Activated CD4-positive, alpha-beta T cell treated with anti-CD3 and anti-CD28 coated beads, Interleukin-2, amount 50 U/mL, for 4 hours (primary cell): ENCODE results near the gene ZNF91.
A peak's percentile ranks its signal among the peaks of the same experiment; 100 is the strongest.
"Not testable (repeated sequence)": the region's sequence is repeated elsewhere in the genome, so short reads cannot be mapped to it uniquely, and the experiment has no call there.

Experiments
- DNase-seq, 2 experiments: peaks; one replicate each; pipeline ENCODE4 v3.0.0-alpha.2; 2020

The ZNF91 gene

DNA sequence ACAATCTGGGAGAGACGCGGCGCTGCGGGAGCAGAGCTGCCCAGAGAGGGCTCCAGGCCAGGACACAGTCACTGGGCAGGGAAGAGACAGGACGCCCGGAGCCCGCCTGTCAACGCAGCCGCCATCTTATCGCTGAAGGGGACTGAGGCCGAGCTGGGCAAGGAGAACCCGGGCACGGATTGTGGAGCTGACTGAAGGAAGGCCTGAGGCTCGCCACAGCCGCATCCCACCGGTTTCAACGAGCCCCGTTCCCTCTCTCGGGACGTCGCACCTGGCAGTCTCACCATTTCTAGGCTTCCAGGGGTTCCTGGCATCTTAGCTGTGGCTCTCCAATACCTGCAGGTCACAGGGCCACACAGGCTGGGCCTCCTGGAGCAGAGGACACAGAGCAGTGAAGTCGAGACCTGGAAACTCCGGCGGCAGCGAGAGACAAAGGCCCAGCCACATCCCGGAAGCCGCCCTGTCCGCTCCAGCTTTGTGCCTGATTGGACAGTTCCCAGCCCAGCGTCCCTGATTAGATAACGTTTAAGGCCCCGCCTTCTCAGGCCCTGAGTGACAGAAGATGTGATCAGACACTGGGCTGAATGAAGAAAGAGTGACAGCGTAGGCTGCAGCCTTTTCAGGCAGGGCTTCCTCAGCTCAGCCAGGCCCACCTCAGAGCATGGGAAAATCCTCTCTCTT, at the start of gene ZNF91:
TSS of gene ZNF91 (minus strand) at position 431 of the 681 bp plus-strand sequence. CDS start at position 314, 117 bp downstream.
- DNase-seq = peak; percentile 88 to 89

DNA sequence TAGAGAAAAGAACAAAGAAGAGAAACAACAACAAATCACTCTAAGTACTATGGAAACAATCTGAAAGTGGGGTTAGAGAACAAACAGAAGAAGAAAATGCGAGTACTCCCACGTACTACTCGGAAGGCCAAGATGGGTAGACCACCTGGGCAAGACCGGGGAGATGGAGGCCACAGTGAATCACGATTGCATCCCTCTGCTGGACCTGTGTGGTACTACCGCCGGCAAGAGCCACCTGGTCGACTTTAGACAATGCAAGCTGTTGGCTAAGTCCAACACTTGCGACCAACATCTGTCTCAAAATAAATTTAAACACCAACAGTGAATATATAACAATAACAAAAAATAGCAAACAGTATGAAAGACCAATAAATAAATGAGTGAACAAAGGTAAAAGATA, 45.5 kb upstream of the ZNF91 start:
- DNase-seq = no peak

DNA sequence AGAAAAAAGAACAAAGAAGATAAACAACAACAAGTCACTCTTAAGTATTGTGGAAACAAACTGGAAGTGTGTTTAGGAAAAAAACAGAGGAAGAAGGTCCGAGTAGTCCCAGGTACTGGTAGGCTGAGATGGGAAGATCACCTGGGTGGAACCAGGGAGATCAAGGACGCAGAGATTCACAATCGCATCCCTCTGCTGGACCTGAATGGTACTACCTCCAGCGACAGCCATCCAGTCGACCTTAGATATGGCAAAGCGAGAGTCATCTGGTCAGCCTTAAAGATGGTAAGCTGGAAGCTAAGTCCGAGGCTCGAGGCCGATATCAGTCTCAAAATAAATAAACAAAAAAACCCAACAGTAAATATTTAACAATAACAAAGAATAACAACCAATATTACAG, 44.9 kb upstream of the ZNF91 start:
- no peak for DNase-seq

GRCh38 chr19:23439623-23440022, 44.4 kb upstream of the ZNF91 start:
- DNase-seq = no peak

DNA sequence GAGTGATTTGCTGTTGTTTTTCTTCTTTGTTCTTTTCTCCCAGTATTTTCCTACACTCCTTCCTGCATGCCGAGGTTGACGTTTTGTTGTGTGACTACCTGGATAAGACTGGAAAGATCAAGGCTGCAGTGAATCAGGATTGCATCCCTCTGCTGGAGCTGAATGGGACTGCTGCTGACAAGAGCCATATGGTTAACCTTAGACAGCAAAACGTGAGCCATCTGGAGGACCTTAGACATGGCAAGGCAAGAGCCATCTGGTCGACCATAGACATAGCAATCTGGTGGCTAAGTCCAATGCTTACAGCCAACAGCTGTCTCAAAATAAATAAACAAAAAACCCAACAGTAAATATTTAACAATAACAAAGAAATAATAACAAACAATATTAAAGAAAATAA, 42.6 kb upstream of the ZNF91 start:
- no peak for DNase-seq

GRCh38 chr19:23436944-23437343, 41.7 kb upstream of the ZNF91 start:
- DNase-seq = no peak

DNA sequence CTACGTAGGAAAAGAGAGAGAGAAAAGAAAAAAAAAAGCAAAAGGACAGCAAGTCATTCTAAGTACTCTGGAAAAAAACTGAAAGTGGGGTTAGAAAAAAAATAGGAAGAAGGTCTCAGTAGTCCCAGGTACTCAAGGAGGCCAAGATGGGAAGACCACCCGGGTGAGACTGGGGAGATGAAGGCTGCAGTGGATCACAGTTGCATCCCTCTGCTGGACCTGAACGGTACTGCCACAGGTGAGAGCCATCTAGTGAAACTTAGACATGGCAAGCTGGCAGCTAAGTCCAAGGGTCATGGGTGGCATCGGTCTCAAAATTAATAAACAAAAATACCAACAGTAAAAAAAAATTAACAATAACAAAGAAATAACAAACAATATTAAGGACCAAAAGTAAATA, 41.0 kb upstream of the ZNF91 start:
- DNase-seq = no peak

- no peak for DNase-seq
Observed at GRCh38 chr19:23420824-23421223, 25.6 kb upstream of the ZNF91 start.

DNA sequence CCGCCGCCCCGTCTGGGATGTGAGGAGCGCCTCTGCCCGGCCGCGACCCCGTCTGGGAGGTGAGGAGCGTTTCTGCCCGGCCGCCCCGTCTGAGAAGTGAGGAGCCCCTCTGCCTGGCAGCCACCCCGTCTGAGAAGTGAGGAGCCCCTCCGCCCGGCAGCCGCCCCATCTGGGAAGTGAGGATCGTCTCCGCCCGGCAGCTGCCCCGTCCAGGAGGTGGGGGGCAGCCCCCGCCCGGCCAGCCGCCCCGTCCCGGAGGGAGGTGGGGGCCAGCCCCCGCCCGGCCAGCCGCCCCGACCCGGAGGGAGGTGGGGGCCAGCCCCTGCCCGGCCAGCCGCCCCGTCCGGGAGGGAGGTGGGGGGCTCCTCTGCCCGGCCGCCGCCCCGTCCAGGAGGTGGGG, 24.0 kb upstream of the ZNF91 start:
- not testable (repeated sequence) for DNase-seq

DNA sequence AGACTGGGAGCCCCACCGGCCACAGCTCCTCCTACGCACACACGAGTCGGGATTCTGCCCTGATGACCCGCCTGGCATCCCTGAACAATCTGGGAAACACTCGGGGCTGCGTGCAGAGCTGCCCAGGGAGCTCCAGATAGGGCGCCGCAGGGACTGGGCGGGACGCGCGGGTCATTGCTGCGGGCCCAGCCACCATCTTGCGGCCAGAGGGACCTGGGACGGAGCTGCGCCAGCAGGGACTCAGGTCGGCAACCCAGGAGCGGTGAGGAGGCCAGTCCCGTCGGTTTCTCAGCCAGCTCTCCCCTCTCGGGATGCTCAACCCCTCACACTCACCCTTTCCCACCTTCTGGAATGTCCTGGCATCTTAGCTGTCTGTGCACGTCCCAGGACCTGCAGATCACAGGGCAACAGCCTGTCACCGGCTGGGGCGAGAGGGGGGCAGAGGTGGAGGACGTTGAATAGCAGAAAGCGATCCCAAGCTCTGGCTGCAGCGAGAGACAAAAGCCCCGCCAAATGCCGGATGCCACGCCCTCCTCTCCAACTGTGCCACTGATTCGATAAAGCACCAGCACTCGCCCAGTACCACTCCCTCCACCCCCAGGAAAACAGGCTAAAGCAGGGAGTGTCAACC, 20.4 kb upstream of the ZNF91 start:
- no peak for DNase-seq

- no peak for DNase-seq
Observed at GRCh38 chr19:23415034-23415433, 19.8 kb upstream of the ZNF91 start.

DNA sequence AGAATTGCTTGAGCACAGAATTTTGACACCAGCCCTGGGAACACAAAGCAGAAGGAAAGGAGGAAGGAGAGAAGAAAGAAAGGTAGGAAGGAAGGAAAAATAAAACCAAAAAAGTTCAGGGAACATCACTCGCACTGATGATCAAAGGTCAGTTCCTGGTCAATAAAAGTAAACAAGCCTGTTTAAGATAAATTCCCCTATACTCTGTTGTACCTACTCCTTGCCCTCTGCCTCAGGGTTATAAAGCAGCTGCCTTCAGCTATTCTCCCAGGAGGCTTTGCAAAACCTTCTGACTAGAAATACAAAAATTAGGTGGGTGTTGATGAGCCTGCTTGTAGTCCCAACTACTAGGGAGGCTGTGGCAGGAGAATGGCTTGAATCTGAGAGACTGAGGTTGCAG, 14.9 kb upstream of the ZNF91 start:
- no peak for DNase-seq

DNA sequence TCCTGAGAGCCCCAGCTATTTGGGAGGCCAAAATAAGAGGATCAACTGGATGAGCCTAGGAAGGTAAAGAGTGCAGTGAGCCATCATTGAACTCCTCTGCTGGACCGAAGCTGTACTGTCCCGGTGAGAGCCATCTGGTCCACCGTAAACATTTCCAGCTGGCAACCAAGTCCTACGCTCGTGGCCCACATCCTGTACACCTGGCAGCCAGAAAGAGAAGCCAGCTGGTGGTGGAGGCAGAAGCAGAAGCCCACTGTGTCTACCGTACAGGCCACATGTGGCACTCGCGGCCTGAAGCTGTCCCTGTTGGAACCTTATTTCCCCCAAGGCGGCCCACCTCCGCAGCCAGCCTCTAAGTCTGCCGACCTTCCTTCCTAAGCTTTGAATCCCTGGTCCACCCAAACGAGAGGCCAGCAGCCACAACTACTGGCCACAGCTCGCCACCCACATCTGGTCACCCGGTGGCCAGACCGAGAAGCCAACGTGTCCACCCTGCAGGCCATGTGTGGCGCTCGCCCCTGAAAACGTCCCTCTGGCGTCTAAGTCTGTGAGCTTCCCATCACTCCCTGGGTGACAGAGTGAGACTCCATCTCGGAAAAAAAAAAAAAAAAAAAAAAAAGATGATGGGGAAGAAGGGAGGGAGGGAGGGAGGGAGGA, 14.2 kb upstream of the ZNF91 start:
- no peak for DNase-seq

- no peak for DNase-seq
Observed at GRCh38 chr19:23407616-23408133, 12.4 kb upstream of the ZNF91 start.

GRCh38 chr19:23406721-23407120, 11.4 kb upstream of the ZNF91 start:
- DNase-seq = no peak

DNA sequence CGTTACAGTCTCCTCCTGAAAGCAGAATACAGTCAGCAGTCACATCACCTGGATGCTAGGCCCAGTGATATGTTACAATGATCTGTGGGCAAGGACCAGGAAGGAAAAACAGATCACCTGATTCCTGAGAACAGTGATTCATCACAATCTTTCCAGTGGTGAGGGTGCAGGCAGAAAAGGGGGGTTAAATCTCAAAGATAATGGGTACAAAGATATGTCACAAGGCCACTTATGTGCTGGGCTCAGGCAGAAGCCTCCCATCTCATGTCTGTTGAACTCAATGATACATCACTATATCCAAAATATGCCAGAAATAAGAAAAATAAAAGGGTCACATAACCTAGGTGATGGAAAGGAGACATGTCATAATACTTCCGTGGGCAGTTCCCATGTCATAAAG, 10.8 kb upstream of the ZNF91 start:
- no peak for DNase-seq

DNA sequence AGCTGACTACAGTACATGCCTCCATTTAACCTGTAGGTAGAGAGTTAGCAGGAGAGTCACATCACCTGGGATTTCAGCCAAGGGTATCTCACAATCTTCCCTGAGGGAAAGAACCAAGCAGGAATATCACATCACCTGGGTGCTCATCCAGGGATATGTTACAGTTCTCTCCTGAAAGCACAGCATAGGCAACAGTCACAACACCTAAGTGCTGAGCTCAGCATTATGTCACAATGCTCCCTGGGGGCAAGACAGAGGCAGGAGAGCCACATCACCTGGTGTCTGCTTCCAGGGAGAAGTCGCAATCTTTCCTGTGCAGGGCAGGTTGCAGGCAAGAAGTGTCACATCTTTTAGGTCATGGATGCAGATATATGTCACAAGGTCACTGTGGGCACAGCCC, 9.4 kb upstream of the ZNF91 start:
- no peak for DNase-seq

DNA sequence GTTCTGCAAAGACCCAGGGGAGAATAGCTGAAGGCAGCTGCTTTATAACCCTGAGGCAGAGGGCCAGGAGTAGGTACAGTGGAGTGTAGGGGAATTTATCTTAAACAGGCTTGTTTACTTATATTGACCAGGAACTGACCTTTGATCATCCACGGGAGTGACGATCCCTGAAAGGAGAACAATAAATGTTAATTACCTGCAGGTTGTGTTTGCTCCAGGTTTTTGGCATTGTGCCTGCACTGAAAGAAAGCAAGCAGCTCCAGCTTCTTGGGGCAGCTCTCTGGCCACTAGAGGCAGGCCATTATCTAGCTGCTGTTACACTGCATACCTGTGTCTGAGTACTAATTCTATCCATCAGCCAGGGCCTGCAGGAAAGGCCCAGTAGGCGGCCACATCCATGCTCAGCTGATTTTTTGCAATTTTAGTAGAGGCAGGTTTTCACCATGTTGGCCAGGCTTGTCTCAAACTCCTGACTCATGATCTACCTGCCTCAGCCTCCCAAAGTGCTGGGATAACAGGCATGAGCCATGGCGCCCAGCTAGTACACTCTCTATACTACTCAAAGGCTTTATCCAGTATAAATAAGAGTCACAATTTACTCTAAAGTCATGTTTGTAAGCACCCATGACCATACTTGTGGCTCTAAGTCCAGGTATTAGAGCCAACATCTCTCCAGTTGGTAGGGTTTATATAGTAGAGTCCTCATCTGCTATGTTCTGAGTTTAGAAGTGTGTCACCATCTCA, 8.5 kb upstream of the ZNF91 start:
- no peak for DNase-seq

- no peak for DNase-seq
Observed at GRCh38 chr19:23403052-23403451, 7.8 kb upstream of the ZNF91 start.

- no peak for DNase-seq
Observed at GRCh38 chr19:23402388-23402787, 7.1 kb upstream of the ZNF91 start.

DNA sequence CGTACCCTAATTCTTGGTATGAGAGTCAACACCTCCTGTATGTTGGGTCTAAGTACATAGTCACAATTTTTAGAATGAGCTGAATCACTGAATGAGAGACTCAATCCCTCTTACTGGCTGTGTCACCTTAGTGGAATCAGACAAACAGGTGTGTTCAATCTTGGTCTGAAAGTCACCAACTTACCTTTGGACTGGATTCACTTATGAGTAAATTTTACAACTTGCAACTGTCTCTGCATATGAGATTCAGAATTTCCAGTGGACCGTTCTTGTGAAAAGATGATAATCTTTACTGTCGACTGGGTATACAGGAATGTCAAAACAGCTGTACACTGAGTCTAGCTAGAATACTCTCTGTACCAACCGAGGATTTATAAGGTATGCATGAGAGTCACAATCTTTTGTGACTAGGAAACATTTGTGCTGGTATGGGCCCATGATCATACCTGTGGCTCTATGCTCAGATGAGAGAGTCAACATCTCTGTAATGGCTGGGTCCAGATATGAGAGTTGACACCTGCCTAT, 5.9 kb upstream of the ZNF91 start:
- no peak for DNase-seq

- no peak for DNase-seq
Observed at GRCh38 chr19:23399443-23399842, 4.2 kb upstream of the ZNF91 start.

DNA sequence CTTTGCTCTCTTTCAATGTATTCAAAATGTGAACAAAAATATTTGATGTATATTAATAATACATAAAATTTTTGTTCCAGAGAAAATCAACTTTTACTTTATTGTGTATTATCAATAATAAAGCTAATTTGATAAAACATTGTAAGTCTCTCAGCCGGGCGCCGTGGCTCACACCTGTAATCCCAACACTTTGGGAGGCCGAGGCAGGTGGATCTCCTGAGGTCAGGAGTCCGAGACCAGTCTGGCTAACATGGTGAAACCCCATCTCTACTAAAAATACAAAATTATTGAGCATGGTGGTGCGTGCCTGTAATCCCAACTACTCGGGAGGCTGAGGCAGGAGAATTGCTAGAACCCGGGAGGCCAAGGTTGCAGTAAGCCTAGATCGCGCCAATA, 449 bp upstream of the ZNF91 start:
- not testable (repeated sequence) for DNase-seq
